Neural cell (in vitro differentiated cells): ENCODE data around the gene TMEM147. TPM values are rescaled to one million over a fixed set of nuclear protein-coding genes. Genes with fewer than 3 reads are reported as not detected.

Experiments used
- H2AFZ ChIP-seq: fragments of 200-600, 300-800 bp; sonication (generic), shearing (Covaris generic); 2 replicates; pipeline ENCODE4 v1.6.0; 2014; ENCODE audit warnings: low read depth, mild to moderate bottlenecking, antibody characterized with exemption, low read length, moderate library complexity
- H3F3A ChIP-seq: fragments of 200-600 bp; shearing (Covaris generic); 2 replicates; pipeline ENCODE4 v1.6.1; 2016; ENCODE audit warnings: mild to moderate bottlenecking, moderate library complexity, mixed read lengths, antibody characterized with exemption, low read length; ENCODE audit not compliant: insufficient read depth, poor library complexity, severe bottlenecking
- H3K27ac ChIP-seq: fragments of 200-600, 300-800 bp; sonication (generic), shearing (Covaris generic); 2 replicates; pipeline ENCODE4 v1.5.1; 2014; ENCODE audit warnings: mild to moderate bottlenecking, low read length, moderate library complexity
- H3K27me3 ChIP-seq: fragments of 300-800, 200-600 bp; sonication (generic), shearing (Covaris generic); 2 replicates; pipeline ENCODE4 v1.6.0; 2014; ENCODE audit warnings: mild to moderate bottlenecking, low read depth, low read length, moderate library complexity; ENCODE audit not compliant: insufficient read depth
- H3K36me3 ChIP-seq: fragments of 300-800, 200-600 bp; sonication (generic), shearing (Covaris generic); 2 replicates; pipeline ENCODE4 v1.5.1; 2014; ENCODE audit warnings: mild to moderate bottlenecking, antibody characterized with exemption, low read length, moderate library complexity; ENCODE audit not compliant: insufficient read depth
- H3K4me2 ChIP-seq: fragments of 300-800, 200-600 bp; sonication (generic), shearing (Covaris generic); 2 replicates; pipeline ENCODE4 v1.6.0; 2014; ENCODE audit warnings: mild to moderate bottlenecking, low read length
- H3K4me3 ChIP-seq: fragments of 300-800, 200-600 bp; sonication (generic), shearing (Covaris generic); 2 replicates; pipeline ENCODE4 v1.5.1; 2014; ENCODE audit warnings: mild to moderate bottlenecking, low read length, moderate library complexity
- H3K79me2 ChIP-seq: fragments of 200-600 bp; shearing (Covaris generic); replicated peaks from 2 replicates; pipeline ENCODE4 v1.6.0; 2014; ENCODE audit warnings: mild to moderate bottlenecking, low read length, moderate library complexity; ENCODE audit not compliant: insufficient read depth
- H3K9ac ChIP-seq: fragments of 300-800, 200-600 bp; sonication (generic), shearing (Covaris generic); 2 replicates; pipeline ENCODE4 v1.6.1; 2016; ENCODE audit warnings: mild to moderate bottlenecking, low read length, mixed read lengths
- H3K9me2 ChIP-seq: fragments of 200-600 bp; shearing (Covaris generic); 2 replicates; pipeline ENCODE4 v1.6.1; 2016; ENCODE audit warnings: mild to moderate bottlenecking, low read length, mixed read lengths; ENCODE audit not compliant: insufficient read depth
- H3K9me3 ChIP-seq: fragments of 200-600, 300-800 bp; sonication (generic), shearing (Covaris generic); 2 replicates; pipeline ENCODE4 v1.6.1; 2016; ENCODE audit warnings: mild to moderate bottlenecking, mixed run types, low read length, moderate library complexity, mixed read lengths
- H4K20me1 ChIP-seq: fragments of 200-600 bp; shearing (Covaris generic); 2 replicates; pipeline ENCODE4 v1.6.1; 2016; ENCODE audit warnings: mild to moderate bottlenecking, mixed run types; ENCODE audit not compliant: insufficient read depth
- CTCF ChIP-seq: fragments of 450-650 bp; IDR thresholded peaks from 2 replicates; pipeline ENCODE4 v1.5.1; 2014; ENCODE audit warnings: antibody characterized with exemption, mild to moderate bottlenecking, moderate library complexity; ENCODE audit not compliant: poor library complexity, severe bottlenecking
- EP300 ChIP-seq: fragments of 450-650 bp; conservative IDR thresholded peaks from 2 replicates; pipeline ENCODE4 v1.6.1; 2014; ENCODE audit warnings: antibody characterized with exemption, mild to moderate bottlenecking, moderate library complexity; ENCODE audit not compliant: poor library complexity, severe bottlenecking
- RAD21 ChIP-seq: fragments of 450-650 bp; conservative IDR thresholded peaks from 2 replicates; pipeline ENCODE4 v1.6.1; 2014; ENCODE audit warnings: antibody characterized with exemption, mild to moderate bottlenecking, moderate library complexity
- REST ChIP-seq: IDR thresholded peaks from 2 replicates; pipeline ENCODE4 v1.6.1; 2012; ENCODE audit warnings: borderline replicate concordance
- polyA plus RNA-seq: library from polyadenylated mRNA; depleted of rRNA; stranded (reverse); fragments of >200 nt; gene quantifications from 2 replicates; pipeline ENCODE4 v1.2.3, GENCODE V29; 2014

Gene TMEM147
- polyA plus RNA-seq, 1 donor from 2014 or later: 106 TPM

GRCh38 chr19:35556846-35557538 lies 11.6 kb downstream of the TMEM147 start:
- Histone ChIP-seq H3F3A (no peaks in the 10 kb centered on the region), H3K9ac (no peak overlapping the region), H3K36me3 (no peaks in the 10 kb centered on the region), H3K4me3 (peak overlapping the region; percentile 65), H3K9me2 (no peaks in the 10 kb centered on the region), H3K27me3 (peaks cover 30% of the 10 kb centered on the region), H3K27ac (no peak overlapping the region), H3K4me2 (no peak overlapping the region), H3K79me2 (no peaks in the 10 kb centered on the region), H4K20me1 (no peaks in the 10 kb centered on the region), H2AFZ (no peak overlapping the region), H3K9me3 (no peaks in the 10 kb centered on the region)
- TF ChIP-seq RAD21 (no peak), CTCF (no peak), REST (no peak), EP300 (no peak)

GRCh38 chr19:35557539-35558399 lies 12.3 kb downstream of the TMEM147 start:
- Histone ChIP-seq H3K9me3 (no peaks in the 10 kb centered on the region), H3K4me2 (no peak overlapping the region), H3K9me2 (no peaks in the 10 kb centered on the region), H3K27ac (no peak overlapping the region), H3K27me3 (peaks cover 30% of the 10 kb centered on the region), H3K79me2 (no peaks in the 10 kb centered on the region), H3K9ac (no peak overlapping the region), H3K4me3 (peak overlapping the region; percentile 65), H3F3A (no peaks in the 10 kb centered on the region), H4K20me1 (no peaks in the 10 kb centered on the region), H3K36me3 (no peaks in the 10 kb centered on the region), H2AFZ (no peak overlapping the region)
- TF ChIP-seq CTCF (peak; percentile 29), RAD21 (no peak)
